Measurements from ENCODE around the gene TTLL1. TPM values are rescaled to one million over a fixed set of nuclear protein-coding genes. Genes with fewer than 3 reads are reported as not detected.

TTLL1 gene
- total and polyA plus RNA-seq, 2 donors (not counting 3 experiments of a cell fraction or from before 2014, with no cell fraction given) = 9.0 to 17.0 TPM

GRCh38 chr22:43094085-43094484 is 4.9 kb upstream of the TTLL1 start:
- DNase-seq (ENCODE audit: low read depth, low spot score) (no peak), FAIRE-seq (no peak)
- no peaks in the 10 kb centered on the region for H3K36me3 ChIP-seq (ENCODE audit: control insufficient read depth in 2 of 2, extremely low read depth in 1 of 2, insufficient read depth in 2 of 2, low read length in 2 of 2)
- BruUV-seq (replicated peaks) = no TSS peak
- H3K9me3 ChIP-seq (replicated peaks; ENCODE audit: control insufficient read depth, insufficient read depth, low read length) = no peaks in the 10 kb centered on the region
- H3K4me2 ChIP-seq (ENCODE audit: insufficient read depth, low read length) = no peak overlapping the region
- TF ChIP-seq, protein P1, sequence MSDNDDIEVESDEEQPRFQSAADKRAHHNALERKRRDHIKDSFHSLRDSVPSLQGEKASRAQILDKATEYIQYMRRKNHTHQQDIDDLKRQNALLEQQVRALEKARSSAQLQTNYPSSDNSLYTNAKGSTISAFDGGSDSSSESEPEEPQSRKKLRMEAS (IDR thresholded peaks at IDR 0.05; ENCODE audit: insufficient read depth, insufficient read length) = no peak
- TF ChIP-seq, protein P2, sequence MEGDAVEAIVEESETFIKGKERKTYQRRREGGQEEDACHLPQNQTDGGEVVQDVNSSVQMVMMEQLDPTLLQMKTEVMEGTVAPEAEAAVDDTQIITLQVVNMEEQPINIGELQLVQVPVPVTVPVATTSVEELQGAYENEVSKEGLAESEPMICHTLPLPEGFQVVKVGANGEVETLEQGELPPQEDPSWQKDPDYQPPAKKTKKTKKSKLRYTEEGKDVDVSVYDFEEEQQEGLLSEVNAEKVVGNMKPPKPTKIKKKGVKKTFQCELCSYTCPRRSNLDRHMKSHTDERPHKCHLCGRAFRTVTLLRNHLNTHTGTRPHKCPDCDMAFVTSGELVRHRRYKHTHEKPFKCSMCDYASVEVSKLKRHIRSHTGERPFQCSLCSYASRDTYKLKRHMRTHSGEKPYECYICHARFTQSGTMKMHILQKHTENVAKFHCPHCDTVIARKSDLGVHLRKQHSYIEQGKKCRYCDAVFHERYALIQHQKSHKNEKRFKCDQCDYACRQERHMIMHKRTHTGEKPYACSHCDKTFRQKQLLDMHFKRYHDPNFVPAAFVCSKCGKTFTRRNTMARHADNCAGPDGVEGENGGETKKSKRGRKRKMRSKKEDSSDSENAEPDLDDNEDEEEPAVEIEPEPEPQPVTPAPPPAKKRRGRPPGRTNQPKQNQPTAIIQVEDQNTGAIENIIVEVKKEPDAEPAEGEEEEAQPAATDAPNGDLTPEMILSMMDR (IDR thresholded peaks at IDR 0.05; ENCODE audit: extremely low read depth in 1 of 2, insufficient read depth in 1 of 2, low read depth in 1 of 2, low read length in 2 of 2) = no peak
- TF ChIP-seq POLR2A (IDR thresholded peaks at IDR 0.05; ENCODE audit: low read depth, low read length) (no peak), JUN (IDR thresholded peaks at IDR 0.05; ENCODE audit: borderline replicate concordance, insufficient read depth, insufficient read length, low read depth) (no peak)
- no peaks in the 10 kb centered on the region for H3K4me1 ChIP-seq (ENCODE audit: control insufficient read depth, extremely low read depth, insufficient read depth, low read length)
- dilution Hi-C loops (cut with MboI; ENCODE audit: extremely low pct_ligation_motif_present, low sequenced_read_pairs) = no loop called here
- H4K20me1 ChIP-seq (replicated peaks; ENCODE audit: control insufficient read depth, extremely low read depth, insufficient read depth, low read length) = no peaks in the 10 kb centered on the region
- no peak overlapping the region for H3K4me3 ChIP-seq (replicated peaks in 1 of 3; ENCODE audit: insufficient read depth in 1 of 3, low read depth in 1 of 3, low read length in 3 of 3)
- H2AFZ ChIP-seq (ENCODE audit: low read depth, low read length) = no peak overlapping the region
- POLR2A ChIA-PET = no interaction called here
- H3K79me2 ChIP-seq (ENCODE audit: control insufficient read depth, insufficient read depth, low read length) = no peaks in the 10 kb centered on the region
- H3K9ac ChIP-seq (replicated peaks; ENCODE audit: extremely low read depth, insufficient read depth, low read length) = no peak overlapping the region
- CTCF ChIA-PET = interaction anchor here (1.0 kb wide), 1 partner anchor 42 kb away, joined by 3 read pairs; no protein-coding TSS in a partner anchor
- no peaks in the 10 kb centered on the region for H3K9me1 ChIP-seq (replicated peaks; ENCODE audit: control insufficient read depth, extremely low read depth, insufficient read depth, low read length)
- no peak overlapping the region for H3K27ac ChIP-seq (ENCODE audit: insufficient read depth, low read depth, low read length)
- intact Hi-C loops (cut with micrococcal nuclease) = no loop called here
- no peaks in the 10 kb centered on the region for H3K27me3 ChIP-seq (ENCODE audit: control insufficient read depth in 2 of 2, insufficient read depth in 2 of 2, low read length in 2 of 2)

DNA sequence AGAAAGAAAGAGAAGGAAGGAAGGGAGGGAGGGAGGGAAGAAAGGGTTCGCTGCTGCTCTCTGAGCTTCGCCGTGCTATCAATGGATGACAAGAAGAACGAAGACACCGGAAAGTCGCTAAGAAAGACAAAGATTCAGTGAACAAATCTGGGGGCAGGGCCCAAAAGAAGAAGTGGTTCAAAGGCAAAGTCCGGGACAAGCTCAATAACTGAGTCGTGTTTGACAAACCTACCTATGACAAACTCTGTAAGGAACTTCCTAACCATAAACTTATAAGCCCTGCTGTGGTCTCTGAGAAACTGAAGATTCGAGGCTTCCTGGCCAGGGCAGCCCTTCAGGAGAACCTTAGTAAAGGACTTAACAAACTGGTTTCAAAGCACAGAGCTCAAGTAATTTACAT is 2.9 kb upstream of the TTLL1 start:
- Histone ChIP-seq H4K20me1 (replicated peaks; ENCODE audit: control insufficient read depth, extremely low read depth, insufficient read depth, low read length) (no peaks in the 10 kb centered on the region), H3K9me1 (replicated peaks; ENCODE audit: control insufficient read depth, extremely low read depth, insufficient read depth, low read length) (no peaks in the 10 kb centered on the region), H3K27ac (ENCODE audit: insufficient read depth, low read depth, low read length) (no peak overlapping the region), H3K9me3 (replicated peaks; ENCODE audit: control insufficient read depth, insufficient read depth, low read length) (no peaks in the 10 kb centered on the region), H3K36me3 (ENCODE audit: control insufficient read depth in 2 of 2, extremely low read depth in 1 of 2, insufficient read depth in 2 of 2, low read length in 2 of 2) (no peaks in the 10 kb centered on the region), H3K9ac (replicated peaks; ENCODE audit: extremely low read depth, insufficient read depth, low read length) (no peak overlapping the region), H3K4me2 (ENCODE audit: insufficient read depth, low read length) (no peak overlapping the region), H3K4me3 (replicated peaks in 1 of 3; ENCODE audit: insufficient read depth in 1 of 3, low read depth in 1 of 3, low read length in 3 of 3) (no peak overlapping the region), H3K27me3 (ENCODE audit: control insufficient read depth in 2 of 2, insufficient read depth in 2 of 2, low read length in 2 of 2) (no peaks in the 10 kb centered on the region), H3K79me2 (ENCODE audit: control insufficient read depth, insufficient read depth, low read length) (no peaks in the 10 kb centered on the region), H3K4me1 (ENCODE audit: control insufficient read depth, extremely low read depth, insufficient read depth, low read length) (peaks cover 4% of the 10 kb centered on the region), H2AFZ (ENCODE audit: low read depth, low read length) (no peak overlapping the region)
- dilution Hi-C loops (cut with MboI; ENCODE audit: extremely low pct_ligation_motif_present, low sequenced_read_pairs) (no loop called here), intact Hi-C loops (cut with micrococcal nuclease) (no loop called here)
- DNase-seq (ENCODE audit: low read depth, low spot score) (no peak), FAIRE-seq (no peak)
- CTCF ChIA-PET = interaction anchor here (0.6 to 1.7 kb wide), 5 partner anchors 44 to 312 kb away, joined by 3 to 5 read pairs (median 4); no protein-coding TSS in a partner anchor
- TF ChIP-seq GATA2 (IDR thresholded peaks at IDR 0.05; ENCODE audit: insufficient read depth, insufficient read length, low read depth, low read length) = no peak
- BruUV-seq (replicated peaks) = no TSS peak
- POLR2A ChIA-PET = no interaction called here
